GM12892 (cell line): ENCODE data around the gene TCF23.

Experiments used
- POLR2A ChIP-seq: IDR thresholded peaks from 2 replicates; pipeline ENCODE4 v1.6.1; 2011; ENCODE audit warnings: low read depth, low read length, control low read depth
- POLR2AphosphoS5 ChIP-seq: IDR thresholded peaks from 2 replicates; pipeline ENCODE4 v1.6.1; 2011; ENCODE audit warnings: low read depth, low read length, control low read depth
- TAF1 ChIP-seq: IDR thresholded peaks from 2 replicates; pipeline ENCODE4 v1.6.1; 2011; ENCODE audit warnings: low read depth, mild to moderate bottlenecking, control low read depth, low read length, borderline replicate concordance

DNA sequence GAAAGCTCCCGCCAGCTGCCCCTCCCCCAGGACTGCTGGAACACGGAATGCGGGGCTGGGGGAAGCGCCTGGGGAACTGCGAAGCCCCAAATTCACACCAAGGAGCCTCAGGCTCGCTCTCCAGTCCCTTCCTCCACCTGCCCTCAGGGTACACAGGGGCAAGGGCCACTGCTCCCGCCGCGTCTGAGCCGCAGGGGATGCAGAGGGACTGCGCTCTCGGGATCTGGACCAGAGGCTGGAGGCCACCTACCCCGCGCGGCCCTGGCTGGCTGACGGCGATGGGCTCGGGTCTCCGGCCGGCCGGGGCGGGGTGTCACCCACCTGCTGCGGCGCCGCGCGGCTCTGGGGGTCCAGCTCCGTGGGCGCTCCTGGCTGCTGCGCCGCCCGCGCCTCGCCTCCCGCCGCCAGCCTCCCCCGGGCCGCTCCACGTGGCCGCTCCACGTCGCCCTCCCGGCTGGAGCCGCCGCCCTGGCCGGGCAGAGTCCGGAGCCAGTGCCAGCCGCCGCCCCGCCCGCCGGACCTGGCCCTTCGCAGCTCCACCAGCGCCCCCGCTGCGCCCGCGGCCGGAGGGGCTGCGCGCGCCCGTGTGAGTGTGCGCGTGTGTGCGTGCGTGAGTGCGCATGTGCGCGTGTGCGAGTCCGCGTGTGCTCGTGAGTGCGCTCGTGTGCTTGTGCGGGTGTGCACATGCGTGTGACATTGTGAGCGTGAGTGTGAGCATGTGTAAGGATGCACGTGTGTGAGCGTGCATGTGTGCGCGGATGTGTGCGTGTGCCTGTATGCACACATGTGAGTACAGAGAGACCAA lies 30.1 kb upstream of the TCF23 start, which contains the start of gene CGREF1:
- no peak for TF ChIP-seq POLR2AphosphoS5
- TF ChIP-seq POLR2A: no peak
- no peak for TF ChIP-seq TAF1
